IMR-90 (cell line): Measurements from ENCODE around the gene C2orf49. TPM values are rescaled to one million over a fixed set of nuclear protein-coding genes. Genes with fewer than 3 reads are reported as not detected.

ENCODE experiments used
- MAZ ChIP-seq: IDR thresholded peaks from 2 replicates; pipeline ENCODE4 v1.6.1; 2012; ENCODE audit warnings: low read depth, mild to moderate bottlenecking, low read length, improper control_type of control experiment, moderate library complexity, borderline replicate concordance
- MXI1 ChIP-seq: IDR thresholded peaks from 2 replicates; pipeline ENCODE4 v1.6.1; 2012; ENCODE audit warnings: low read depth, mild to moderate bottlenecking, low read length, moderate library complexity, borderline replicate concordance
- RAD21 ChIP-seq: IDR thresholded peaks from 2 replicates; pipeline ENCODE4 v1.6.1; 2012; ENCODE audit warnings: low read length, improper control_type of control experiment
- polyA plus RNA-seq, 3 experiments: library from polyadenylated mRNA; depleted of rRNA; stranded (reverse); fragments of >200 nt; gene quantifications; 2 replicates each; pipeline ENCODE4 v1.2.3, GENCODE V29; 2012; ENCODE audit warnings: low replicate concordance in 1 of 3
- total RNA-seq: library from RNA; depleted of rRNA; stranded (reverse); fragments of >200 nt; gene quantifications from 2 replicates; pipeline ENCODE4 v1.2.3, GENCODE V29; 2012

Gene C2orf49
- total and polyA plus RNA-seq, 2 of the 4 experiments (the other 2 are of a cell fraction): 3.8 to 8.5 TPM

DNA sequence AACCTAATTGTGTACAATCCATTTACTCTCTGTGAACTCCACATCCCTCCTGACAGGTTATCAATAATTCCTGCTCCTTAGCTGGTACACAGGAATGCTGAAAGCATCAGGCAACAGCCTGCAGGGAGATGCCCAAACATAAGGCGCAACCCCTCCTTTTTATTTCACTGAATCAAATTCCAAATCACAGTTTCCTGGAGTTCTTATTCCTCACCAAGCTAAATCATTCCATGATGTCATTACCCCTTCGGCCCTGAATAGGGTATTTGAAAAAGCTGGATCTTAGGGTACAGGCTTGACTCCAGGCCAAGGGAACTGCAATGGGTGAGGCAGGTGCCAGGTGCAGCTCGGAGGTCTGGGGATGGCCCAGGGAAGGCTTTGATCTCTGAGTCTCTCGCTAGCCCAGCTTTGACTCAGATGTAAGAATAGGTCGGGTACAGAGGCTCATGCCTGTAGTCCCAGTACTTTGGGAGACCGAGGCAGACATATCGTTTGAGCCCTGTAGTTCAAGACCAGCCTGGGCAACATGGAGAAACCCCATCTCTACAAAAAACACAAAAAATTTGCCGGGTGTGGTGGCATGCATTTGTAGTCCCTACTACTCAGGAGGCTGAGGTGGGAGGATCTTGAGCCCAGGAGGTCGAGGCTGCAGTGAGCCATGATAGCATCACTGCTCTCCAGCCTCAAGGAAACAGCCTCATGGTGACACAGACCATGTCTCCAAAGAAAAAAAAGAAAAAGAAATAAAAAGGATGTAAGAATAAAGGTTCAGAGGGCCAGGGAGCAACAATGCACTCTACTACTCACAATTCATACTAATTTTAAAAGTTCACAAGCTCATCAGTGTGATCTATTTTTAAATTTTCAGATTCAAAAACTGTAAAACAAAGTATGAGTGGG, 54.7 kb downstream of the C2orf49 start (continued):
- TF ChIP-seq RAD21 (no peak), MXI1 (no peak), MAZ (no peak)
